ENCODE data around the gene HTR2A.

DNA sequence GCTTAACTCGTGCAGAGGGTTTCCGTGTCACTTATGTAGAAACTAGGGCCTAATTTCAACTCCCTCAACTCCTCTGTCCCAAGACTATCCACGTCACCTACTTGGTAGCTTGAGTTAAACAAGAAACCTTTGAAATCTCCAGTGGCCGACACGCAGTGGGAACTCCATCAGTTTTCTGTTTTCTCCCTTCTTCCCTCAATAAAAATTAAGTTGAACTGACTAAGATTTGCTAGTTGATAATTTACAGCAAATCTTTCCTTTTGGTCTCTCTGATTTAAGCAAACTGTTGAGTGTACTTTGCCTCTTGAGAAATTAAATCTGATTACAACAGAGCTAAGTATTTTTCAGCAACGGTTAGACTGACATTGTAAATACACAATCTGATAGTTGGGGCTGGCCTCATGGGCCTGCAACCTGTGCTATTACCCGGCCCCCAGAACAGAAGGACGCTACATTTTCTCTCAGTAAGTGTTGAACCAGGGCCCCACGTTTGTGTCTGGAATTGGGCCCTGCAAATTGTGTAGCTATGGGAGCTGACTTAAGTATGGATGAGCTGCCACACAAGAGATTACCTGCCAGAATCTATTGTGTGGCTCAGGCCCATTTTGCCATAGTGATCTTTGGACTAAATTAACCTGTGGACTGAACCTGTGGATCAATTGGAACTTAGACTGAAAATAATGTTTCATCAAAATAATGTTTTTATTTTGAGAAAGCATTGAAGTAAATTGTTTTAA, 99.2 kb downstream of the HTR2A start:
- TF ChIP-seq, protein P1, sequence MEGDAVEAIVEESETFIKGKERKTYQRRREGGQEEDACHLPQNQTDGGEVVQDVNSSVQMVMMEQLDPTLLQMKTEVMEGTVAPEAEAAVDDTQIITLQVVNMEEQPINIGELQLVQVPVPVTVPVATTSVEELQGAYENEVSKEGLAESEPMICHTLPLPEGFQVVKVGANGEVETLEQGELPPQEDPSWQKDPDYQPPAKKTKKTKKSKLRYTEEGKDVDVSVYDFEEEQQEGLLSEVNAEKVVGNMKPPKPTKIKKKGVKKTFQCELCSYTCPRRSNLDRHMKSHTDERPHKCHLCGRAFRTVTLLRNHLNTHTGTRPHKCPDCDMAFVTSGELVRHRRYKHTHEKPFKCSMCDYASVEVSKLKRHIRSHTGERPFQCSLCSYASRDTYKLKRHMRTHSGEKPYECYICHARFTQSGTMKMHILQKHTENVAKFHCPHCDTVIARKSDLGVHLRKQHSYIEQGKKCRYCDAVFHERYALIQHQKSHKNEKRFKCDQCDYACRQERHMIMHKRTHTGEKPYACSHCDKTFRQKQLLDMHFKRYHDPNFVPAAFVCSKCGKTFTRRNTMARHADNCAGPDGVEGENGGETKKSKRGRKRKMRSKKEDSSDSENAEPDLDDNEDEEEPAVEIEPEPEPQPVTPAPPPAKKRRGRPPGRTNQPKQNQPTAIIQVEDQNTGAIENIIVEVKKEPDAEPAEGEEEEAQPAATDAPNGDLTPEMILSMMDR (IDR thresholded peaks at IDR 0.05 in 2 of 3, conservative IDR thresholded peaks at IDR 0.05 in 1 of 3; ENCODE audit: borderline replicate concordance in 1 of 3, insufficient read depth in 1 of 3, low read depth in 2 of 3, low read length in 2 of 3) = no peak
- TF ChIP-seq, protein P2, sequence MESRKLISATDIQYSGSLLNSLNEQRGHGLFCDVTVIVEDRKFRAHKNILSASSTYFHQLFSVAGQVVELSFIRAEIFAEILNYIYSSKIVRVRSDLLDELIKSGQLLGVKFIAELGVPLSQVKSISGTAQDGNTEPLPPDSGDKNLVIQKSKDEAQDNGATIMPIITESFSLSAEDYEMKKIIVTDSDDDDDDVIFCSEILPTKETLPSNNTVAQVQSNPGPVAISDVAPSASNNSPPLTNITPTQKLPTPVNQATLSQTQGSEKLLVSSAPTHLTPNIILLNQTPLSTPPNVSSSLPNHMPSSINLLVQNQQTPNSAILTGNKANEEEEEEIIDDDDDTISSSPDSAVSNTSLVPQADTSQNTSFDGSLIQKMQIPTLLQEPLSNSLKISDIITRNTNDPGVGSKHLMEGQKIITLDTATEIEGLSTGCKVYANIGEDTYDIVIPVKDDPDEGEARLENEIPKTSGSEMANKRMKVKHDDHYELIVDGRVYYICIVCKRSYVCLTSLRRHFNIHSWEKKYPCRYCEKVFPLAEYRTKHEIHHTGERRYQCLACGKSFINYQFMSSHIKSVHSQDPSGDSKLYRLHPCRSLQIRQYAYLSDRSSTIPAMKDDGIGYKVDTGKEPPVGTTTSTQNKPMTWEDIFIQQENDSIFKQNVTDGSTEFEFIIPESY (IDR thresholded peaks at IDR 0.05; ENCODE audit: extremely low read depth, insufficient replicate concordance, low read length) = no peak
- TF ChIP-seq, protein P3, sequence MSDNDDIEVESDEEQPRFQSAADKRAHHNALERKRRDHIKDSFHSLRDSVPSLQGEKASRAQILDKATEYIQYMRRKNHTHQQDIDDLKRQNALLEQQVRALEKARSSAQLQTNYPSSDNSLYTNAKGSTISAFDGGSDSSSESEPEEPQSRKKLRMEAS (IDR thresholded peaks at IDR 0.05) = no peak
- TF ChIP-seq POLR2A (IDR thresholded peaks at IDR 0.05; ENCODE audit: borderline replicate concordance, extremely low read depth, insufficient read depth, insufficient read length) (no peak), CBX3 (IDR thresholded peaks at IDR 0.05; ENCODE audit: low read depth) (no peak), POLR2AphosphoS5 (IDR thresholded peaks at IDR 0.05; ENCODE audit: low read depth, low read length) (no peak), EZH2 (IDR thresholded peaks at IDR 0.05) (no peak)
